Skeletal muscle satellite cell (primary cell): ENCODE results near the gene FOXP1.

Experiments used
- H3K27me3 ChIP-seq: 2 replicates; pipeline ENCODE4 v1.7.0; 2013; ENCODE audit warnings: low read length; ENCODE audit not compliant: control insufficient read depth, insufficient read depth
- H3K36me3 ChIP-seq: 2 replicates; pipeline ENCODE4 v1.7.0; 2013; ENCODE audit warnings: mild to moderate bottlenecking, control low read depth, low read length; ENCODE audit not compliant: insufficient read depth
- H3K4me1 ChIP-seq: 2 replicates; pipeline ENCODE4 v1.7.0; 2013; ENCODE audit warnings: low read length; ENCODE audit not compliant: control insufficient read depth, insufficient read depth
- H3K4me2 ChIP-seq: 2 replicates; pipeline ENCODE4 v1.7.0; 2013; ENCODE audit warnings: mild to moderate bottlenecking, low read length
- H3K4me3 ChIP-seq: 2 replicates; pipeline ENCODE4 v1.7.0; 2013; ENCODE audit warnings: low read length
- H3K9ac ChIP-seq: 2 replicates; pipeline ENCODE4 v1.7.0; 2013; ENCODE audit warnings: mild to moderate bottlenecking, low read depth, low read length, moderate library complexity
- H3K9me3 ChIP-seq: replicated peaks from 2 replicates; pipeline ENCODE4 v1.7.0; 2013; ENCODE audit warnings: mild to moderate bottlenecking, control low read depth, low read length

FOXP1 gene

GRCh38 chr3:71499227-71499876 is 84.2 kb downstream of the FOXP1 start:
- H3K4me1 ChIP-seq = peaks cover 46% of the 10 kb centered on the region

GRCh38 chr3:71498543-71498942 is 85.0 kb downstream of the FOXP1 start:
- Histone ChIP-seq H3K4me3 (no peak overlapping the region), H3K9ac (no peak overlapping the region), H3K4me1 (peaks cover 42% of the 10 kb centered on the region)

More at GRCh38 chr3:71499227-71499876, 84.2 kb downstream of the FOXP1 start:
- no peak overlapping the region for H3K4me3 ChIP-seq
- H3K36me3 ChIP-seq = no peaks in the 10 kb centered on the region
- H3K9ac ChIP-seq = no peak overlapping the region
- H3K9me3 ChIP-seq = no peaks in the 10 kb centered on the region
- no peaks in the 10 kb centered on the region for H3K27me3 ChIP-seq
- H3K4me2 ChIP-seq = no peak overlapping the region

GRCh38 chr3:71497971-71498444 is 85.5 kb downstream of the FOXP1 start:
- Histone ChIP-seq H3K4me2 (no peak overlapping the region), H3K36me3 (no peaks in the 10 kb centered on the region), H3K4me3 (no peak overlapping the region), H3K9me3 (no peaks in the 10 kb centered on the region), H3K27me3 (no peaks in the 10 kb centered on the region), H3K9ac (no peak overlapping the region), H3K4me1 (peaks cover 42% of the 10 kb centered on the region)

More at GRCh38 chr3:71498543-71498942, 85.0 kb downstream of the FOXP1 start:
- H3K27me3 ChIP-seq = no peaks in the 10 kb centered on the region
- no peak overlapping the region for H3K4me2 ChIP-seq
- no peaks in the 10 kb centered on the region for H3K36me3 ChIP-seq
- no peaks in the 10 kb centered on the region for H3K9me3 ChIP-seq

DNA sequence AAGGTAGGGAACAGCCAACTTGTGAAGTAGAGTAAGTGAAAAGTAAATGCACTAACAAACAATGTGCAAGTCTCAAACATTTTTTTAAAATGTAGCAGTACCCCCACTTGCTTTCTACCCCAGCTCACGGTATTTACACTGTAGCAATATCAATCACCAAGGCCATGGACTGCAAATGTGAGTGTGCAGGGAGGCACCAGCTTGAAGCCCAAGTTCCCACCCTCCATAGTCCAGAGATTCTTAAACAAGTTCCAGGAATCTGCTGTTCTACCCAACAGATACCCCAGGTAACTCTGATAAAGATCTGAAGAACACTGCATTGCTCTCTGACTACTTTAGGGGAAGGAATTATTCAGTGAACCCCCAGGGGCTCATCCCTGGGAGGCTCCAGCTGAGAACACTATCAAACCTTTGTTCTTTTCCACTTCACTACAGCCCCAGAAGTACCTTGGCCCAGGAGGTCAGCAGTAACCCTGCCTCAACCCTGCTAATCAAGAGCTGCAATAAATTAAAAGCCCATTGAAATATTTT is 86.1 kb downstream of the FOXP1 start:
- H3K9me3 ChIP-seq = no peaks in the 10 kb centered on the region
- no peaks in the 10 kb centered on the region for H3K27me3 ChIP-seq
- no peak overlapping the region for H3K4me3 ChIP-seq
- H3K9ac ChIP-seq = peak overlapping the region; percentile 35
- peaks cover 42% of the 10 kb centered on the region for H3K4me1 ChIP-seq
- H3K36me3 ChIP-seq = no peaks in the 10 kb centered on the region
- peak overlapping the region; percentile 70 for H3K4me2 ChIP-seq

DNA sequence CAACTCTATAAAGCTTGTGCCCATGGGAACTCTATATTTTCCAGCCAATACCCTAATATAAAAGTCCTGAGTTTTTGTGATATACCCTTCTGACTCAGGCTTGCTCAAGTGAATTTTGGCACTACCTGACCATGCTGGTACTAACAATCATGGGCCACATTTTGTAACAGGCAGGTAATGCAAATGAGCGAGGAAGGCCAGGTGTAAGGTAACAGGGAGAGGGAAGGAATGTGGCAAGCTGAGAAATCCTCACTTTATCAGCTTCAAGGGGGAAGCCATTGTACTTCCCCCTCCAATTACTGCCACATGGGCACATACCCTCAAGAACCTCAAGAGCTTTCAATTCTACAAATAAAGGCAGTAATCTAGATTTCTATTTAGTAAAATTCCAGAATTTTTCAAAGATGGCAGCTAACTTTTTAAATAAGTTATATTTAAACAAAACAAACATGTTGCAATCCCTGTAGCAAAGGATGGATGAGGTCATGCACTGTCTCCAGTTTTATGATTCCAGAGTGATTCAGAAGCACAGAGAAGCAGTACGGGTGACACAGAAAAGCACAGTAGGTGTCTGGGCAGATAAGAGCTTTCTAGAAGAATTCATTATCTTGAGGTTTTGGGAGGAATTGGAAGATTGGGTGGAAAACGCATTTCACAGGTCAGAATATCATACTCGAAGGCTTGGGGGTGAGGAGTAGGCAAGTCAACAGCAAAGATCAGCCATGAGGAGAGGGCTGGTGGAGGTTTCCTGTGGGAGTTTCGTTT is 87.6 kb downstream of the FOXP1 start:
- no peaks in the 10 kb centered on the region for H3K27me3 ChIP-seq
- H3K4me1 ChIP-seq = peaks cover 42% of the 10 kb centered on the region
- H3K9me3 ChIP-seq = no peaks in the 10 kb centered on the region
- peaks cover 6% of the 10 kb centered on the region for H3K36me3 ChIP-seq
- H3K4me3 ChIP-seq = peak overlapping the region; percentile 43
- H3K9ac ChIP-seq = peak overlapping the region; percentile 72
- peak overlapping the region; percentile 70 for H3K4me2 ChIP-seq

- Histone ChIP-seq H3K27me3 (no peaks in the 10 kb centered on the region), H3K4me1 (peaks cover 42% of the 10 kb centered on the region), H3K36me3 (peaks cover 6% of the 10 kb centered on the region), H3K4me2 (no peak overlapping the region), H3K4me3 (no peak overlapping the region), H3K9ac (no peak overlapping the region), H3K9me3 (no peaks in the 10 kb centered on the region)
Observed at GRCh38 chr3:71494212-71494611, 89.3 kb downstream of the FOXP1 start.

- Histone ChIP-seq H3K36me3 (peaks cover 6% of the 10 kb centered on the region), H3K9me3 (no peaks in the 10 kb centered on the region), H3K4me1 (peaks cover 41% of the 10 kb centered on the region), H3K9ac (no peak overlapping the region), H3K4me2 (no peak overlapping the region), H3K27me3 (no peaks in the 10 kb centered on the region), H3K4me3 (no peak overlapping the region)
Observed at GRCh38 chr3:71492974-71493771, 90.4 kb downstream of the FOXP1 start.

- Histone ChIP-seq H3K27me3 (no peaks in the 10 kb centered on the region), H3K4me2 (no peak overlapping the region), H3K9ac (no peak overlapping the region), H3K36me3 (peaks cover 6% of the 10 kb centered on the region), H3K4me1 (peaks cover 35% of the 10 kb centered on the region), H3K4me3 (no peak overlapping the region), H3K9me3 (no peaks in the 10 kb centered on the region)
Observed at GRCh38 chr3:71492566-71492965, 91.0 kb downstream of the FOXP1 start.

GRCh38 chr3:71491154-71491752 is 92.3 kb downstream of the FOXP1 start:
- H3K36me3 ChIP-seq = peaks cover 6% of the 10 kb centered on the region
- H3K4me3 ChIP-seq = no peak overlapping the region
- no peaks in the 10 kb centered on the region for H3K9me3 ChIP-seq
- H3K27me3 ChIP-seq = no peaks in the 10 kb centered on the region
- peaks cover 21% of the 10 kb centered on the region for H3K4me1 ChIP-seq
- no peak overlapping the region for H3K9ac ChIP-seq
- H3K4me2 ChIP-seq = no peak overlapping the region

- Histone ChIP-seq H3K27me3 (no peaks in the 10 kb centered on the region), H3K4me1 (peaks cover 16% of the 10 kb centered on the region), H3K4me3 (no peak overlapping the region), H3K9me3 (no peaks in the 10 kb centered on the region), H3K4me2 (no peak overlapping the region), H3K36me3 (peaks cover 6% of the 10 kb centered on the region), H3K9ac (no peak overlapping the region)
Observed at GRCh38 chr3:71490692-71491091, 92.8 kb downstream of the FOXP1 start.

- H3K27me3 ChIP-seq = no peaks in the 10 kb centered on the region
- H3K4me2 ChIP-seq = no peak overlapping the region
- H3K36me3 ChIP-seq = peaks cover 6% of the 10 kb centered on the region
- H3K9me3 ChIP-seq = no peaks in the 10 kb centered on the region
- H3K4me1 ChIP-seq = peaks cover 8% of the 10 kb centered on the region
- H3K9ac ChIP-seq = no peak overlapping the region
- H3K4me3 ChIP-seq = no peak overlapping the region
Observed at GRCh38 chr3:71489315-71489761, 94.2 kb downstream of the FOXP1 start.
